ENCODE measurements around the gene PYCARD.

- no peak for TF ChIP-seq GATA3 (IDR thresholded peaks at IDR 0.05; ENCODE audit: low read depth, low read length)
- no peak for TF ChIP-seq GATA2 (IDR thresholded peaks at IDR 0.05; ENCODE audit: low read depth, low read length)
Measured at GRCh38 chr16:31167315-31167714, 35.2 kb downstream of the PYCARD start.

Data from SH-SY5Y (cell line).